Hematopoietic multipotent progenitor cell treated with erythropoietin and hydrocortisone succinate and interleukin-3 and kit ligand, for 4 days (in vitro differentiated cells): Measurements from ENCODE around the gene ANAPC15.

Experiments used
- DNase-seq: peaks from one replicate; pipeline ENCODE4 v3.0.0-alpha.2; 2015

ANAPC15 gene

GRCh38 chr11:72124046-72124445, 11.6 kb upstream of the ANAPC15 start:
- no peak for DNase-seq

- DNase-seq, result no peak
Measured at GRCh38 chr11:72123117-72123653, 10.7 kb upstream of the ANAPC15 start.

DNA sequence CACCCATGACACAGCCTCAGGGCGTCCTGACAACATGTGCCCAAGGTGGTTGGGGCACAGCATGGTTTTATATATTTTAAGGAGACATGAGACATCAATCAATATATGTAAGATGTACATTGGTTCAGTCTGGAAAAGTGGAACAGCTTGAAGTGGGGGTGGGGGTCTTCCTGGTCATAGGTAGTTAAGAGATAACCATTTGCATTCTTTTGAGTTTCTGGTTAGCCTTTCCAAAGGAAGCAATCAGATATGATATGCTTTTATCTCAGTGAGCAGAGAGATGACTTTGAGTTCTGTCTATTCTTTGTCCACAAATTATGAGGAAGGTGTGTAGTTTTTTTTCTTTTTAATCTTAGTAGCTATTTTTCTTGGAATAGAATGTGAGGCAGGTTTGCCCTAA, 10.1 kb upstream of the ANAPC15 start:
- DNase-seq, result no peak

DNA sequence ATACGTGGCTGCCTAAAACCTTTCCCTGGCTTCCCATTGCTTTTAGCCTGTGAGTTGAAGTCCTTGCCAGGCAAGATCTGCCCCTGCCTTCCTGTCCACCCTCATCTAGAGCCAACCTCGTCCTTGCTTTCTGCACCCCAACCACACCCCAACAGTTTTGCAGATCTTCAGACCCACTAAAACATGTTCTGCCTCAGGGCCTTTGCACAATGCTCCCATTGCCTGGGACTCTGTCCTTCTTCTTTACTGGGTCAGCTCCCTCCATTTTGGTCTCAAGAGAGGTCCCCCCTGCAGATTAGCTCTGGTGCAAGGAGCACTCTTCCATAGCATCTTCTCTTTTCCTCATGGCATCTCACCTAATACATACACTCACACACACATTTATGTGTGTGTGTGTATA, 8.4 kb upstream of the ANAPC15 start:
- DNase-seq, result no peak

- DNase-seq, result peak; percentile 36
Measured at GRCh38 chr11:72119198-72119597, 6.7 kb upstream of the ANAPC15 start.

GRCh38 chr11:72116019-72116755, 3.7 kb upstream of the ANAPC15 start:
- DNase-seq, result no peak

DNA sequence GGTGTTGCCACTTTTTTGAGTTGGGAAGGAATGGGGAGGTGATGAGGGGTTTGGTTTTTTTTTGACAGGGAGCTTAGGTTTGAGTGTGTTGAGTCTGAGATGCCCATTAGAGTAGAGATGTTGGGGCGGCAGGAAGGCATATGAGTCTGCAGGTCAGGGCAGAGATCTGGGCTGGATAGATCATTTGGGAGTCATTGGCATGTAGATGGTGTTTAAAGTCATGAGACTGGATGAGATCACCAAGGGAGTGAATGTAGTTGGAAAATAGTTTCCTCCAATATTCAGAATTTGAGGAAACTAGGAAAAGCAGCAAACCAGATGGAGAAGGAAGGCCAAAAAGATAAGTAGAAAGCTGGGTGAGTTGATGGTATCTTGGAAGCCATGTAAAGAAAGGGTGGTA, 2.1 kb upstream of the ANAPC15 start:
- DNase-seq, result no peak

DNA sequence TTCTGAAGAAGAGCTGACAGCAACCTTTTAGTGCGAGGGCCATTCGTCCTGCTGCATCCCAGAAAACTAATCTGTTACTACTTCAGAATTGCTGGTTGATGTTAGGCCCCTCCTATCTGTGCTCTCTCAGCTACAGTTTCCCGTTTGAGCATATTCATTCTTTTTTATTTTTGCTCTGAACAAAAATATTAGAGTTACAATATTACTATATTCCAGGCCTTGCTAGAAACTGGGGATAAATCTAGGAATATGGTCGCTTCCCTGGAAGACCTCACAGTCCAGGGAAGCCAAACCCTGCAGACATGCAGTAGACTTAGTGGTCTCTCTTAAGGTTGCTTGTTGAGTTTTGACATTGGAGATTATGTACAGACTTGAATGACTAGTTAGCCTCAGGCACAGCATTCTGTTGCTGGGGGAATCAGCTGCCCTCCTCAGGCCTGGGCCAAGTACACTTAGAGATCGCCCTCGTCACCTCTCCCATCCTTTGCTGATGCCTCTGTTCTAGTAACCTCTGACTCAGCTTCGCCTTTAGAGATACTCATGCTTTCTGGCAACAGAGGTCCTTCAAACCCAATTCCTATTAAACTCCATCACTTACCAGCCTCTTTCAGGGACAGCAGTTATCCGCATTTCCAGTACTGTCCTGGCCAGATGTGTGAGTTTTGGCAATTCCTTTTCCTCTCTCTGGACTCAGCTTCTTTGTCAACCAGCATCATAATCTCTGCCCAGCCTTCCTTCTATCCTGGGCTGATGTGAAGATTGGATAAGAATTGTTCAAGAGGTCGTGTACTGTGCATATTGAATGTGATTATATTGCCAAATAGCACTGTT, 698 bp upstream of the ANAPC15 start:
- no peak for DNase-seq

DNA sequence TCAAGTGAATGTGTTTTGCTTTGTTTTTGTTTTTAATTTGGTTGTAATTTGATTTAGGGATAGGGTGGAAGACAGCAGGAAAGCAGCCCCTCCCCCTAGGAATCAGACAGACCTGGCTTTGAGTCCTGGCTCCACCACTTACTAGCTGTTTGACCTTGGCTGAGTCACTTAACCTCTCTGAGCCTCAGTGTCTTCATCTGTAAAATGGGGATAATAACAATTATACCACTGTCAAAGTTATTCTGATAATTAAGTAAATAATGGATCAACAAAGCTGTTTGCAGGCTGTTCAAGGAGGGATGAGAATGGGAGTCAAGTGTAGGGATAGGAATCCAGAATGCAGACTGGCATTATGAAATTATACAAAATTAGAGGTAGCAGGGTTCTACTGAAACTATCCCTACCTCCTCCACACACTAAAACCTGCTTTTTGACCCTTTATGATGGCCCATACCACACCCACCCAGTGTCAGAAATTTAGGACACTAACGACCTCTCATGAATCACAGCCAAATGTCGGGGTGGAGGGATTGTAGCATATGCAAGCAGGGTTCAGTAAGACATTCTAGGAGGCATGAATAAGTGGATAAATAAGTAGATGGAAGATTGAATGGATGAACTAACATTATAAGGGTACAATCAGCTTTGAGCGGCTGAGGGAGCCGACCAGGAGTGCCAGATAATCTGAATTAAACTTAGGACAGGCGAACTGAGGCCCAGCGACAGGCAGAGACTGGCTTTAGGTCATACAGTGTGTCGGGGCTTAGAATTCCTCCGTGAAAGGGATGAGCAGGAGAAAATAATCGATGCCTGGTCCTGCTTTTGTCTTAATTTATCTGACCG, 974 bp downstream of the ANAPC15 start:
- no peak for DNase-seq

- no peak for DNase-seq
Measured at GRCh38 chr11:72105888-72106287, 6.6 kb downstream of the ANAPC15 start, which contains the start of gene TOMT. Gene TOMT, plus strand, starts transcription at chr11:72105924. Its CDS starts 28 bp downstream, at chr11:72105952.

GRCh38 chr11:72103754-72104167, 8.7 kb downstream of the ANAPC15 start:
- DNase-seq, result no peak

DNA sequence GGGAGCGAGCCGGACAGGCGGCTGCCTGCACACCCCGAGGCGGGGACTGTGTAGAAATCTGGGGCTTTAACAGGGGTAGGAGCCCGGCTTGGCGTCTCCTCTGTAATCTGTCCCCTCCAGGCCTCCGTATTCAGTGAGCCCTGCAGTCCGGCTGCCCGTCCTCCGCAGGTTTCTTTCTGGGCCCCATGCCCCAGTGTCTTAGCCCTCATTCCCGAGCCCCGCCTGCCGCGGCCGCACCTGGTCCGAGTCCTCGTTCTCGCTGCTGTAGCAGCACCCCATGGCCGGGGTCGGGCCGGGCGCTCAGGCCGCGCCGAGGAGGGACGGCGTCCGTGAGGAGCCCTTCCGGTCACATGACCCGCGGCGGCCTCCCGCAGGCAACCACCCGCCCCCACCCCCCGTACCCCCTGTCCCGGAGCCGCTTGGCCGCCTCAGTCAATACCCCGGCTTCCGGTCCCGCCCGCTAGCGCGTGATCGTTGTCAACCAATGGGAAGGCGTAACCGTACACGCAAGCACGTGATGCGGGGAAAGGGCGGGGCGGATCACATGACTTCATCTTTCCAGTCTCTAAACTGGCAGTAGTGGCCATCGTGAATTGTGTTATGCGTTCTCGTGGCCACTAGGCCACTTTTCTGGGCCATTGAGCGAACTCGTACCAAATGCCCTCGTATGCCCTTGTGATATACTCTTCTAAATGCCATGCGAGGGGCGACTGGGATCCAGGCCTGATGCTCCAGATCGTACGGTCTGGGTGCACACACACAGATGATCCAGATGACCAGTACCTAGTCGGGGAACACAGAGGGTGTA, 9.3 kb downstream of the ANAPC15 start, which contains the start of gene LAMTOR1:
LAMTOR1 (minus strand) TSS at position 352 of the 808 bp plus-strand sequence; CDS start at position 279, 73 bp downstream.
- peak; percentile 100 for DNase-seq

- DNase-seq, result no peak
Measured at GRCh38 chr11:72102631-72102945, 9.9 kb downstream of the ANAPC15 start.

- no peak for DNase-seq
Measured at GRCh38 chr11:72102162-72102561, 10.3 kb downstream of the ANAPC15 start.

- peak; percentile 97 for DNase-seq
Measured at GRCh38 chr11:72100462-72100861, 12.0 kb downstream of the ANAPC15 start.

DNA sequence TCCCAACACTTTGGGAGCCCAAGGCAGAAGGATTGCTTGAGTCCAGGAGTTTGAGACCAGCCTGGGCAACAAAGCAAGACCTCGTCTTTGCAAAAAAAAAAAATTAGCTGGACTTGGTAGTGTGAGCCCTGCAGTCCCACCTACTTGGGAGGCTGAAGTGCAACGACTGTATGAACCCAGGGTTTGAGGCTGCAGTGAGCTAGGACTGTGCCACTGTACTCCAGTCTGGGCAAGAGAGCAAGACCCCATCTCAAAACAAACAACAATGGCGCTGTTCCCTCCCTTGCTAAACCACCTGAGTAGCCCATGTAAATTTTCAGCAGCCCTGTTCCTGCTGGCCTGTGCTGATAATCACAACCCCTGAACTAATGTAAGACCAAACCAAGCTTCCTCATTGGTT, 12.5 kb downstream of the ANAPC15 start:
- DNase-seq, result no peak

DNA sequence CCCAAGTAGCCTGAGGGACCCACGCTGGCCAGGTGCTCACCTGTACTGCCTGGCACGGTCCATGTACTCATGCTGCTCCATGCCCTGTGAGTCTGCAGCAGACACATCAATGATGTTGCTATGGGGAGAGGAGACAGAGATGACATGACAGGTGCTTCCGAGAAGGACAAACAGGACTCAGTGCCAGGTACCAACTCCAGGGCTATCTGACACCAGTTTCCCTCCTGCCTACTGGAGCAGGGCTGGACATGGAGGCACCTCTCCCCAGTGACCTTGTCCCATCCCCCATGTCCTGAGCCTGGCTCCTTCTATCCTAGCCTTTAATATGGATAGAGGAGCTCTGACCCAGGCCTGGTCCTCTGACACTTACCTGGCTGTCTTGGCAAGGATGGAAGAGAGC, 13.8 kb downstream of the ANAPC15 start:
- no peak for DNase-seq

DNA sequence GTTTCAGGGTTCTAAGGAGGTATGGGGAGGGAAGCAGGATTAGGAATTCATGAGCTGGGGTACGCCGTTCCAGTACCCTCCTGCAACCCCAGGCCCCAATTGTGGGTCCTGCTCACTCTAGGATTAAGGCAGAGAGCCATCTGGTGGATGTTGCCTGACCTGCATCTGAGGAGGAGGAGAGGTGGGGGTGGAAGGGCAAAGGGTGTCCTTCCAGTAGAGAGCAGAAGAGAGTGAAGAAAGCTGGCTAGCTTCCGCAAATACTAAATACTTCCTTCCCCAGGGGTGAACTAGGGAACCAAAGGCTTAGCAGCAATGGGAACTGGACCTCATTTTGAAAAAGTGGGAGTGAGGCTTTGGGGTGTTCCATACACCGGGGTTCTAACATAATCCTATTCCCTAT, 21.2 kb downstream of the ANAPC15 start:
- DNase-seq, result peak; percentile 93

- DNase-seq, result no peak
Measured at GRCh38 chr11:72088076-72088808, 24.3 kb downstream of the ANAPC15 start.

DNA sequence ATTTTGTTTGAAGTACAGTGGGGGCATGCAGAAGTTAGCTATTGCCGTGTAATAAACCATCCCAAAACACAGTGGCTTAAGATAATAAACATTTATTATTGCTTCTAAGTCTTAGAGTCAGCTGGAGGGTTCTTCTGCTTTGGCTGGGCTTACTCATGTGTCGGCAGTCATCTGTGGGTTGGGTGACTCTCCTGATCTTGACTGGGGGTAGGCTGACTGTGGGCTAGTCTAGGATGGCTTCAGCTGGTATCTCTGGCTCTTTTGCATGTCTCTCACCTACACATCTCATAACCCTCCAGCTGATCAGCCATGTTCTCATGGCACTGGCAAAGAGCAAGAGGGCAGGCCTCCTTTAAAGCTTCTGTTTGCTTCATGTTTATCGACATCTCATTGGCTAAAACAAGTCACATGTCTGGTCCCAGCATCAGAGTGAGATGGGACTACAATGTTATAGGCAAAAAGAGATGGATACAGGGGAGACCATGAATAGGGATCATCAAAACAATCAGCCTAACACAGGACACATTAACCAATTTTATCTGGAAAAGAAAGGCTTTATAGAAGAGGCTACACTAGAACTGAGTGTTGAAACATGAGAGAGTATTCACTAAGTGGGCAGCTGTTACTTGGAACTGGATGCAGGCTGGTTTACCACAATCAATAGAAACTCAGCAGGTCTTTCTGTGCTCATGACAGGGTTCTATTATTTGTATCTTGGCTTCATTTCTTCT, 26.7 kb downstream of the ANAPC15 start:
- DNase-seq, result no peak

DNA sequence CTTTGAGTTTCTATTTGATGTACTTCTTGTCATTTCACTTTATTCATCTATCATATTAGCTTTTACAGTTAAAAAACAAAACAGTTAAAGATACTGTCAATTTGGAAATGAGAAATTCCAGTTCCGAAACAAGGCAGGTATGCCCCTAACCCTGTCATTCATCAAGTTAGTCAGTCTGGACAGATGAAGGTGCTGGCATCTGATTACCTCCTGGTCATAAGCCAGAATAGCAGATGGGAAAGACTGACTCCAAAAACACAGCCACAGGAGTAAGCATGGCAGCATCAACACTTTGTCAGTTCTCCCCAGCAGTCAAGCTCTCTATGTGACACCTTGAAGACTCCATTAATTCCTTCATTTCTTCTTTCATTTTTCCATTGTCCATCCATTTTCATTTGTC, 27.5 kb downstream of the ANAPC15 start:
- DNase-seq, result no peak
